Epithelial cell of esophagus (primary cell): ENCODE data around the gene VTN.
A peak's percentile ranks its signal among the peaks of the same experiment; 100 is the strongest.

Source experiments
- DNase-seq: peaks from one replicate; pipeline ENCODE4 v3.0.0; 2010; ENCODE audit warnings: low read depth
- H3K4me3 ChIP-seq: 2 replicates; pipeline ENCODE4 v1.5.1; 2011; ENCODE audit warnings: mild to moderate bottlenecking, low read length, control low read depth
- CTCF ChIP-seq: IDR thresholded peaks from 2 replicates; pipeline ENCODE4 v1.5.1; 2011; ENCODE audit warnings: low read depth, mild to moderate bottlenecking, low read length, control low read depth, inconsistent platforms; ENCODE audit not compliant: insufficient read depth; ENCODE audit errors: missing control alignments

Gene VTN

GRCh38 chr17:28357061-28357900 is 12.8 kb downstream of the VTN start, which contains the start of gene POLDIP2:
POLDIP2 (minus strand) TSS chr17:28357527; CDS start chr17:28357448, 79 bp downstream.
- H3K4me3 ChIP-seq, result peak within 1 kb of the TSS; percentile 69
- DNase-seq, result peak; percentile 97
- no peak for TF ChIP-seq CTCF

DNA sequence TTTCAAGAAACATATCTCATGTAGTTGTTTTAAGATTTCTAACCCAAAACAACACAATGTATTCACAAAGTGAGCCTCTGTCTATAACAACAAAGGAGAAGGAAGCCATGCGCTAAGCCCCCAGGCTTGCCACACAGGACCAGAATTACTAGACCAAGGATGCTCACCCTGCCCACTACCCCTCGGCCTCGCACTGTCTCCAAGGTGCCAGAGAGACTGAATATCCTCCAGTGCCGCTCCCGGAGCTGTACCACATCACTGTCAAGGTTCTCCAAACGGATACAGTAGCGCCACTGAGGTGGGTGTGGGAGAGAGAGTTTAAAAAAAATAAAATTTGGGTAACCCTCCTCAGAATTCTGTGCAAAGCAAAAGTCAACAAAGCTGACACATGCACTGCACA is 19.8 kb downstream of the VTN start:
- TF ChIP-seq CTCF, result no peak
- no peak overlapping the region for H3K4me3 ChIP-seq
- DNase-seq, result no peak

GRCh38 chr17:28348979-28349378 is 21.1 kb downstream of the VTN start:
- no peak for TF ChIP-seq CTCF
- no peak overlapping the region for H3K4me3 ChIP-seq
- DNase-seq, result no peak

DNA sequence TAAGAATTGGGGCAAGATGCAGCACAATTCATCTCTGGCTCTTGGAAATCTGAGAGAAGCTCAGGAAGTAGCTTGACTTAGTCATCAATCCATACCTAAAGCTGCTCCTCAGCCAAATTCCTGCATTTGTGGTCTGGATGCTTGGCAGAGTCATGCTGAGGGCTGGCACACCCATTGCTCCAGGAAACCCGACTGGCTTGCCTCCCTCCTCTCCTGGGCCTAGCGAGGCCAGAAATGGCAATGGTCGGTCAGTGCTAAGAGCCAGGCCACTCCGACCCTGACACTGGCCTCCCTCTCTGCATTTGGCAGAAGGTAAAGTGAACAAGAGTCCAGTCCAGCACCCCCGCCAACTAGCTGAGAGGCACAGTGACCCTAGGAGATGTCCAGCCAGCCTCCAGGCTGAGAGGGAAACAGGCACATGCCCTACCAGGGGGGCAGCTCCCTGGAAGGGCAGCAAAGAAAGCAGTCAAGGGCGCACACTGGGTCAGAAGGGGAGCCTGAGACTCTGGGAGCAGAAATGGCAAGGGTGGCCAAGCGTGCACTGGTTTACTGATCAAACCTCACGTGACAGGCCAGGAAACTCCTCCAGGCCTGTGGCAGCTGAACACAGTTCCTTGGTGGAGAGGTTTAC is 22.7 kb downstream of the VTN start:
- DNase-seq, result peak; percentile 94
- H3K4me3 ChIP-seq, result no peak overlapping the region
- TF ChIP-seq CTCF, result no peak

- no peak for DNase-seq
- no peak overlapping the region for H3K4me3 ChIP-seq
- TF ChIP-seq CTCF, result peak; percentile 29
These were observed 23.3 kb downstream of the VTN start for GRCh38 chr17:28346746-28347246.

GRCh38 chr17:28346199-28346580 is 23.9 kb downstream of the VTN start:
- DNase-seq, result no peak
- no peak overlapping the region for H3K4me3 ChIP-seq
- TF ChIP-seq CTCF, result no peak
